CD4-positive, alpha-beta T cell treated with Interleukin-15 for 4 hours (primary cell): ENCODE data around the gene ENTREP1.
"Not testable (repeated sequence)": the region's sequence is repeated elsewhere in the genome, so short reads cannot be mapped to it uniquely, and the experiment has no call there.

Experiments used
- DNase-seq: peaks from one replicate; pipeline ENCODE4 v3.0.0-alpha.2; 2020; ENCODE audit warnings: low spot score

ENTREP1 gene

DNA sequence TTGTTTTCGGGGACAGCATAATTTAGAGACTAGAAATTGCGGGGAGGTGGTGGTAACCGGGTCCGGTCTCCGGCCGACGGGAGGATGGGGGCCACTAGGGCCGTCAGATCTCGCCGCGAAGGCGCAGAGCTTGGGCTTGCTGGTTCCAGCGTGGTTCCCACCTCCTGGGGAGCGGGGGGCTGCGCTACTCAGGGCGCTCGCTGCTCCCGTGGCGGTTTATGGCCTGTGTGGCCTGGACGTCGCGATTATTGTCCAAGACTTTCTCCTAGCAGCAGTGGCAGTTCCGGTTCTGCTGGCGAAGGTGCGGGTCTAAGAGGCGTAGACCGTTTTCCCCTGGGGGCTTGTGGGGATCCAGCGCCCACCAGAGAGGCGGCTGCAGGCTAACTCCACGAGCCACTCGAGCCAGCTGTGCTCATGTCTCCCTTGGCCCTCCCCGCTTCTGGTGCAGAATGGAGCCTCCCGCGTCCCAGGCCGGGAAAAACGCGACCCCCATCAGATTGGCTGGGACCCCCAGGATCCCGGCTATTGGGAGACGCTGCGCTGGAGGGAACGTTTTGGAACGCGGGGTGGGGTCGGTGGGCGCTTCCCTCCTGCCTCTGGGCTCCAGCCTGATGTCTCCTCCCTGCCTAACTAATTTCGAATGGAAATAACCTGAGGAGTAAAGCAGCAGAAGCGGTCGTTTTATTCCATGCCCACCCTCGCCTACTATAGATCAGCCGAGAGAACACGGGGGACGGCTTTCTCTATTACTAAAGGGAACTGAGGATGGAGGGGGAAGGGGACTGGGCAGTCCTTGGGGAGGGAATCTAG lies 87.1 kb downstream of the ENTREP1 start:
- DNase-seq = no peak

- DNase-seq = no peak
Measured at GRCh38 chr9:69412741-69413150, 87.7 kb downstream of the ENTREP1 start.

DNA sequence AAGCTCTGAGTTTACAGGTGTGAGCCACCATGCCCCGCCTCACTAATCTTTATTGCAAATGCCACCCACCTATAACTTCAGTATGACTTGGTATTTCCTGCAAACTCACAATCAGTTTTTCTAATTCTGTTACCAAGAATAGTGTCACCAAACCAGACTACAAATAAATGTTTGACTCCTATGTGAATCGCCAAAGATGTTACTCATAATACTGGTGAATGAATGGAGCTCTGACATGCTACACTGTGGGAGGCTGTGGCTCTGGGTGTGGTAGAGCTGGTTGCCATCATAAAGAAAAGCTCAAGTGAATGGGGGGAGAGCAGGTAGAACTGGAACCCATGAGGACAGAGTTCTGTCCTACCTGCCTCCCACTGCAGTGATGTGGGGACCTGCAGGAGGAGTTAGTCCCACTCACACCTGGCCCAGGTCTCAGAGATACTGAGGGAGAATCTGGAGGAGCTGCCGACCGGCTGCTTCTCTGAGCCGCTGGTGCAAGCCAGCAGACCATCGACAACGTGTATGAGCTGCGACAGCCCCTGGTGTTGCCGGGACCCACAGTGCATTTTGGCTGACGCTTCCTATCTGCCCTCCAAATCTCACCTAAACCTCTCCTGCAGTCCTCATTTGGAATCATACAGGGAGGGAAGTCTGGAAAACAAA lies 95.7 kb downstream of the ENTREP1 start:
- DNase-seq = no peak

GRCh38 chr9:69421908-69422801 lies 97.1 kb downstream of the ENTREP1 start:
- peak; percentile 45 for DNase-seq

DNA sequence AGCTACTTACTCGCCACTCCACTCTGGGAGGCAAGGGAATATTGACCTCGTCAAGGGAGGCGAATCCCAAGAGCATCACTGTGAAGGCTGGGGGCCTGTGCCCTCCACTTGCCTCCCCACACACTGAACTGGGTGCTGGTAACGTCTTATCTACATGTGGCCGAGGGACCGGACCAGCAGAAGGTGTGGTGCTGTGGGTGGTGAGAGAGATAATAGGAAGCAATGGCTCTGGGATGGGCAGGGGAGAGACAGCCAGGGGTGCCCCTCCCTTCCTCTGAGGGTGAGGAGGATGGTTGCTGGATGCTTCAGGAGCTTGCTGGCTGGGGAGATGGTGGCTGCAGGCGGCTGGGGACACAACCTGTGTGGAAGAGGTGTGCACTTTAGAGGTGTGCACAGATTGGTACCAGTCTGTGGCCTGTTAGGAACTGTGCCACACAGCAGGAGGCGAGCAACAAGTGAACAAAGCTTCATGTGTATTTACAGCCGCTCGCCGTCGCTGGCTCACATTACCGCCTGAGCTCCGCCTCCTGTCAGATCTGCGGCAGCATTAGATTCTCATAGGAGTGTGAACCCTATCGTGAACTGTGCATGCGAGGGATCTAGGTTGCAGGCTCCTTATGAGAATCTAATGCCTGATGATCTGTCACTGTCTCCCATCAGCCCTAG lies 100.3 kb downstream of the ENTREP1 start:
- no peak for DNase-seq

DNA sequence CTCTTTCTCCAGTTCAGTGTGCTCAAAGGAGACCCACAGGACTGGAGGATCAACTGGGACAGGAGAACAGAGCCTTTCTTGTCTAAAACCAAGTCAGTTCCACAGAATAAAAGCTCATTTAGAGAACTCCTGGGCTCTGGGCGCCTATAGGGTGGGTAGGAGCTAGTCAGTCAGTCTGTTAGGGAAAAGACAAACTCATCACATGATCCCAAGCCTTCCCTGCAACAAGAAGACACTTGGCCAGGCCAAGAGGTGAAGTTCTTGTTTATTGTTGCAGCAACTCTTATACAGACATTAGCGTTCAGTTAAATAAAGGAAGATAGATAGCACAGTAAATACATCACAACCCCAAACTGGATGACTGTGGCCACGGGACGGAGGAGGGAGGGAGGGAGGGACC lies 102.3 kb downstream of the ENTREP1 start:
- no peak for DNase-seq

DNA sequence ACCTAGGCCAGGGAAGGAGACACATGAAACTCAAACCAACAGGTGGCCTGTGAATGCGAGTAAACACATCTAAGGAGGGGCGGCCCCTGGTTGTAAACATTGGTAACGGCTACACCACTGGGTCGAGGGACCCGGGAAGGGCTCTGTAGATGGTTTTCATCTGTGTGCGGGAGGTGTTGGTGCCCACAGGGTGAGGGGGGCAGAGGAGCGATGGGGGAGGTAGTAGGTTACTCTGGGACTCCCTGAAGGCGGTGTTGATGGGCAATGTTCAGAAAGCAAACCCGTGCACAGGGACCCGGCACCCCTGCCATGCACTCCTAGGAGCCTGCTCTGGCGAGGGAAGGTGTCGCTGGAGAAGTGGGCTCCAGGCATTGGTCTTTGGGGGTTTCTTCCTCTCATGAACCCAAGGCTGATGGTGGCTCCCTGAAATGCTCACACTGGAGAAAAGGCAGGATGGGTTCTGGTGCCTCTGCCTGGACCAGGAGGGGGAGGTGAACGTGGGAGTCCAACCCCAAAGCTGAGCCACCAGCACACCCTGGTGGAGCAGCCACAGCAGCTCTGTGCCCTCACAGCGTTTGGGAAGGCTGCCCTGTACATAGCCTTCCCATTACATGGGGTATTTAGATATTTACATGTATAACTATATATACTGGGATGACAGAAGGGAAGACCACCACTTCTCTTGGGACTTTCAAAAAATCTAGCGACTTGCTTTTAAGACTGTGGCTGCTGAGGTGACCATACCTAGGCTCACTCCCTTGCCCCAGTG lies 103.2 kb downstream of the ENTREP1 start:
- DNase-seq = no peak

- DNase-seq = no peak
Measured at GRCh38 chr9:69429281-69429680, 104.3 kb downstream of the ENTREP1 start.

- DNase-seq = no peak
Measured at GRCh38 chr9:69430206-69430605, 105.2 kb downstream of the ENTREP1 start.

GRCh38 chr9:69431203-69431602 lies 106.2 kb downstream of the ENTREP1 start:
- no peak for DNase-seq

- DNase-seq = no peak
Measured at GRCh38 chr9:69431777-69432176, 106.8 kb downstream of the ENTREP1 start.

DNA sequence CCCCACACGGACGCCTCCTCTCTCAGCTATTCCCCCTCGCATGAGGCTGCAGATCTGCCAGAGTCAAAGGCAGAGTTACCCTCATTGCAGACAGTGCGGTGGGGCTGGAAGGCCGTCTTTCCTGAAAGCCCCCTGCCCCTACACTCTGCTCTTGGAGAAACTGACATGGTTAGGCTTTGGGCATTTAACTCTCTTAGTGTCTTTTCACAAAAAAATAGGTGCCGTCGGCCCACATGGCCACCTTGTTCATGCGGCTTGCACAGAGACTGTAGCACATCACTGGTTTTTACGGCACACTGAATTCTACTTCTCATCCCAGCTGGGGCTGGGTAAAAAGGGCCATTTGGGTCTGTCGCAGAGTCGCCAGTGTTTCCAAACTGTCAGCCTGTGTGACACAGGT lies 107.6 kb downstream of the ENTREP1 start:
- no peak for DNase-seq

- DNase-seq = no peak
Measured at GRCh38 chr9:69433392-69433791, 108.4 kb downstream of the ENTREP1 start.

DNA sequence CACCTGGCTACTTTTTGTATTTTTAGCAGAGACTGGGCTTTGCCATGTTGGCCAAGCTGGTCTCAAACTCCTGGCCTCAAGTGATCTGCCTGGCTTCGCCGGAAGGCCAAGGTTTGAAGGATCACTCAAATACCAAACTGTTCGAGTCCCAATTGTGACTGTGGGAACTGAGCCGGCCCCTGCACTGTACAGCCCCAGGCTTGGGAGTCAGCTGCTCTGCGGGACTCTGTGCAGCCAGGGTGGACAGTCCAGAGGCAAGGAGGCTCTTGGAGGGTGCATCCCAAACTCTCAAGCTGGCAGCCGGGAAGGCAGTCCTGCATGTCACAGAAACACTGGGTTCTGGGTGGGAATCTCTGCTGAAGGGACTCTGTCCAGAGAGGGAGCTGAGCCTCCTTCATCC lies 109.0 kb downstream of the ENTREP1 start:
- DNase-seq = no peak

- DNase-seq = not testable (repeated sequence)
Measured at GRCh38 chr9:69439654-69440053, 114.6 kb downstream of the ENTREP1 start.

- not testable (repeated sequence) for DNase-seq
Measured at GRCh38 chr9:69440254-69440955, 115.4 kb downstream of the ENTREP1 start.
